GM19328 (cell line): ENCODE measurements around the gene CFLAR.
"Not testable (repeated sequence)": the region's sequence is repeated elsewhere in the genome, so short reads cannot be mapped to it uniquely, and the experiment has no call there.

Experiments
- ATAC-seq: cut with Tn5 transposase; IDR thresholded peaks from one replicate; pipeline ENCODE4 v1.9.1; 2021; ENCODE audit warnings: mild to moderate bottlenecking, moderate library complexity; ENCODE audit not compliant: unreplicated experiment

Gene CFLAR

DNA sequence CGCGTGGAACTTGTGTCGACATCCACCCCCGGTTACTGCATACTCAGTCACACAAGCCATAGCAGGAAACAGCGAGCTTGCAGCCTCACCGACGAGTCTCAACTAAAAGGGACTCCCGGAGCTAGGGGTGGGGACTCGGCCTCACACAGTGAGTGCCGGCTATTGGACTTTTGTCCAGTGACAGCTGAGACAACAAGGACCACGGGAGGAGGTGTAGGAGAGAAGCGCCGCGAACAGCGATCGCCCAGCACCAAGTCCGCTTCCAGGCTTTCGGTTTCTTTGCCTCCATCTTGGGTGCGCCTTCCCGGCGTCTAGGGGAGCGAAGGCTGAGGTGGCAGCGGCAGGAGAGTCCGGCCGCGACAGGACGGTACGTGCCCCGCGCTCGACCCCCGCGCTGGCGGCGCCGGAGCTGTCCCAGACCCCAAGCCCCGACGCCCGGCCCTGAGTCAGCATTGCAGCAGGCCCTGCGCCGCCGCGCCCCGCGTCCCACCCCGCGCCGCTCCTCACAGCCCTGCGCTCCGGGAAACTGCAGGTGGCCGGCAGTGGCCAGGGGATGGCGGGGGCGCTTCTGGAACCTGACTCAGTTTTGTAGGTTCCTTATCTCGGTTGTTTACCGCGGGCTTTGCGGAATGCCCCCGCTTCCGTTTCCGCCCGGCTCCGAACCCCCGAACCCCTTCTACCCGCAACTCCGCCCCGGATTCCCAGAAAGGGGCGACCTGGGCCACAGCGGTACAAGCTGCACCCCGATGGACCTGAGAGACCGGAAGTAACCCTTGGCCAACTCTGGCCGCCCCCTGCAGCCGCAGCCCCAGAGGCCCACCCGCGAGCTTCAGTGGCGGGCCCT lies at the start of gene CFLAR:
TSS of gene CFLAR (plus strand) at position 50 of the 844 bp plus-strand sequence. CDS start 13,702 bp downstream, outside the sequence.
- peak; percentile 33 for ATAC-seq

DNA sequence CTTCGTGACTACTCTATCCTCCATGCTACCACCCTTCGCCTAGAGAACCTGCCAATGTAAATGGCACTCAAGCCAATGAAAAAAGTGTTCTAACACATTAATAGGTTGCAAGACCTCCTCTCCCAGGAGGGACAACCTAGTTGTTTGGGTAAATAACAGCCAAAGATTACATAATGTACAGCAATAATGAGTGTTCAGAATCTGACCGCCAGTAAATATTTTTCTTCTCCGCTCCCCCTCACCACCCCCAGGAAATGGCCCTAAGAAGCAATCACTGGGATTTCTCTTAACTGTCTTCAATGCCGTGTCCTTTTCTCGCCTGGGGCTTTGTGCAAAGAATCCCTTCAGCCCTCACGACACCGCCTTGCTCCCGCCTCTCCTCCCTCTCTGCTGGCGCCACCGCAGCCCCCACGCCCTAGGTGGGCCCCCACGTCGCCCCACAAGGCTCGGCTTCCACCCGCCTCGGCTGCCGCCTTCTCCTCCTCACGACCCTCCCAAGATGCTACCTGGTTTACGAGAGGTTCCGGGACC lies 45.0 kb upstream of the CFLAR start:
- ATAC-seq = peak; percentile 20

DNA sequence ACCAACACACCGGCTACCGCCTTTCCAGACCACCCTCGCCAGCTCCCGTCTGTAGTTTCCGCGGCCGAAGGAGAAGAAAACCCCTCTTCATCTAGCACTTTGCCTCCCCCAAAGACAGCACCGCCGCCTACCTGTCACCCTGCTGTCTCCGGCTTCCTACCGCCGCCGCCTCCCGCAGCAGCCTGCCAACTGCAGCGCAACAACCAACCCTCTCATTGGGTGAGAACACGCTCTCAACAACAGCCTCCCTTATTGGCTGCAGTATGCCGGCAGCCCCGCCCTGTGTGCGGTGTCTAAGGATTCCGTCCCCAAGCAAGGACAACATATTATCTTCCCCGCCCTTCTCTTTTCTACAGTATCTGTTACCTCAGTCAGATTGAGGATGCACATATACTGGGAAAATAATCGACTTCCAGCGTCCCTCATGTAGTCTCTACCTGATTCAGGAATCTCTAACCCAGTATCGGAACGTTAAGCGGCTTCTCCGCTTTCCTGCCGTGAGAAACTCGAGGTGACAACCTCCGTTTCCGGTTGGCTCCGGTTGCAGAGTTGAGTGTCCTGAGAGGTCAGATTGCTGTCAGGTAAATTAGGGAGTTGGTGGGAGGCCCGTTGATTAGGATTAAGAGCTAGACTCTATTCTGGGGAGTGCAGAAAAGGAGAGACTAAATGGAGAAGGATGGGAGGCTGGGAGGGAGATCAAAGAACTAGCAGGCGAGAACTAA lies 44.3 kb upstream of the CFLAR start, which contains the start of the genes HYCC2 and NDUFB3:
TSS of gene HYCC2 (minus strand) at position 193 of the 722 bp plus-strand sequence. CDS start 47,662 bp downstream, outside the sequence.
TSS of gene NDUFB3 (plus strand) at position 523 of the 722 bp plus-strand sequence. CDS start 6,882 bp downstream, outside the sequence.
- peak; percentile 97 for ATAC-seq

DNA sequence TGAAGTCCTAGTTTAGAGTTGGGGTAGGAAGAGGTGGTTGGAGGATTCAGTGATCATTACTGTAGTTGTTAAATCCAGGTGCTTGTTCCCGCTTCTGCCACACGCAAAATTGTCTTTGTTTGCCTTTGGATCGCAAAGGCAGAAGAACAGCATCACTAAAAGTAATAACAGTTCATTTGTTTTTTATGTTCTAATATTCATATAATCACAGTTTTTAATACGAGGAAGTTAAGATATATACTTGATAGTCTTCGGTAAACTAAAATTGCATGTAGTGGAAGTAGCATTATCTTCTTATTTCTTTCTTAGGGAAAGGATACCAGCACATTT lies 43.8 kb upstream of the CFLAR start:
- ATAC-seq = no peak

DNA sequence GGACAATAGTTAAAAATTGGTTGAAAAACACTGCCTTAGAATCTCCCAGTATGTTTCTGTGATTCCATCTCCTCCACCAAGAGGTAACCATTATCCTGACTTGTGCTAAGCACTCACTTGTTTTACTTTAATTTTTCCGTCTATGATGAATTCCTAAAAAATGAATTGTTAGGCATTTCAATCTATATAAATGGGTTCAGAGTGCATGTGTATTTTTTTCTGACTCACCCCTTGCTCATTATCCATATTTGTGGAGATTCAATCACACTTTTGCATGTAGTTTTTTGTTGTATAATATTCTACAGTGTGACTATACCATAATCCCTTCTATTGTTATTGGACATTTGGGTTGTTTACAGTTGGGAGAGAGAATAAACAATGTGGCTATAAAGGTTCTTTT lies 42.9 kb upstream of the CFLAR start:
- no peak for ATAC-seq

DNA sequence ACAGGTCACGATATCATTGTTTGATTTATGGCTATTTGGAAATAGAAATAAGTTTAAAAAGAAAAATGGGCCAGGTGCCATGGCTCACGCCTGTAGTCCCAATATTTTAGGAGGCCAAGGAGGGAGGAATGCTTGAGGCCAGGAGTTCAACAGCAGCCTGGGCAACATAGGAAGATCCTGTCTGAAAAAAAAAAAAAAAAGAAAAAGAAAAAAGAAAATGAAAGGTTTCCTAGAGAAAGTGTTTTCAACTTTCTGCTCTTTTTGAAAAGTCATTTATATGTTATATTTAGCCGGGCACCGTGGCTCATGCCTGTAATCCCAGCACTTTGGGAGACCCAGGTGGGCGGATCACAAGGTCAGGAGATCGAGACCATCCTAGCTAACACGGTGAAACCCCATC lies 41.0 kb upstream of the CFLAR start:
- ATAC-seq = no peak

DNA sequence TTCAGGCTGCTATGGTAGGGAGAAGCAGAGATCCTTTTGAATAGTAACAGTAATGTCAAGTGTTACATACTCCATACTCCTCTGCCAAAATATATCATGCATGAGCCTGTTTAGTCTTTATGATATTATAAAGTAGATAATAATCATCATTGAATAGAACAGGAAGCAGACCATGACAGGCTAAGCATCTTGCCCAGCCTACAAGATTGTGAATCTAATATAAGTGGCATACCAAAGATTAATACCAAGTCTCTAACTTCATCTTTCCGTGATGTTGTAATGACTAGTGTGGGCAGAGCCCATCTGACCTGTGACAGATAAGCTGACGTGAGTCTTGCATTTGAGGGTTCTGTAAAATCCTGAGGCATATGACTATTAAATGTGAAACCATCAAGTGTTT lies 31.1 kb upstream of the CFLAR start:
- no peak for ATAC-seq

DNA sequence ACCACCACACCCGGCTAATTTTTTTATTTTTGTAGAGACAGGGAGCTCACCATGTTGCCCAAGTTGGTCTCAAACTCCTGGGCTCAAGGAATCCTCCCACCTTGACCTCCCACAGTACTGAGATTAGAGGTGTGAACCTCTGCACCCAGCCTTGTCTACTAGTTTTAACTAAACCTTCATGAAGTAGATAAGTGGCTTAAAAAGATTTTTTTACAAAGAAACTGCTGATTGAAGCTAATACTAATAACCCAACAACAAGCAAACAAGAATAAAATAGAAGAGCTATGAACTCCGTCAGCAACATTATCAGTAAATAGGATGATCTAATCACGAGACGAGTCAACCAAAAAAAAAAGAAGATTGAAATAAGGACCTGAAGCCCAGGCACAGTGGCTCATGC lies 25.4 kb upstream of the CFLAR start:
- ATAC-seq = no peak

DNA sequence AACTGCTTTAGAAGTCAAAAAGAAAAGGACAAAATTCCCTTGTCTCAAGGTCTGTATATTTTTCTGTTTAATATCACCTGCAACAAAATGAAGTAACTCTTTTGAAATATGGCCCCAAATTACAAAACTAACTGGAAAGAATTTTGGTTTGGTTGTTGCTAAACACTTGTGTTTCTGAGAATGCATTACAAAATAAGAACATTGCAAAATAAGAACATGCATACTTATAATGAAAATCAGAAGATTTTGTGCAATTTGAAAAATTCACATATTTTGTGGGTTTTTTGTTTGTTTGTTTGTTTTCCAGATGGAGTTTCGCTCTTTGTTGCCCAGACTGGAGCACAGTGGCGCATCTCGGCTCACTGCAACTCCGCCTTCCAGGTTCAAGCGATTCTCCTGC lies 22.4 kb upstream of the CFLAR start:
- no peak for ATAC-seq

DNA sequence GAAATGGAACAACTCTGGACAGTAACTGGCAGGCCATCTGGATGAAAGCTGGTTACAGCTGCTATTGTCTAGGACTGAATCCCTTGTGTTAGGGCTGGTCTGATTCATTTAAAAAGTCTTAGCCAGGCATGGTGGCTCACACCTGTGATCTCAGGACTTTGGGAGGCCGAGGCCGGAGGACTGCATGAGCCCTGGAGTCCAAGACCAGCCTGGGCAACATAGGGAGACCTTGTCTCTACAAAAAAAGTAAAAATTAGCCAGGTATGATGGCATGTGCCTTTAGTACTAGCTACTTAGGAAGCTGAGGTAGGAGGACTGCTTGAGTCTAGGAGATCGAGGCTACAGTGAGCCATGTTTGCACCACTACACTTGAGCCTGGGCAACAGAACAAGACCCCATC lies 15.5 kb upstream of the CFLAR start:
- ATAC-seq = no peak

DNA sequence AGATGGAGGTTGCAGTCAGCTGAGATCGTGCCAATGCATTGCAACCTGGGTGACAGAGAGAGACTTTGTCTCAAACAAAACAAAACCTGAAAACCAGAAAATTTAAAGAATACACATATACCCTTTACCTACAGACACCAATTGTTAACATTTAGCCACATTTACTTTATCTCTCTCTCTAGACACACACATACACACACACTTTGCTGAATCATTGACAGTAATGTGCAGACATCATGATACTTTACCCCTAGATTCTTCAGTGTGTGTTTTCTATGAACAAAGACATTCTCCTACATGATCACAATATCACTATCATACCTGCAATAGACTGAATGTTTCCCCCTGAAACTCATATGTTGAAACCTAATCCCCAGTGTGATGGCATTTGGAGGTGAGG lies 10.2 kb upstream of the CFLAR start:
- ATAC-seq = no peak

DNA sequence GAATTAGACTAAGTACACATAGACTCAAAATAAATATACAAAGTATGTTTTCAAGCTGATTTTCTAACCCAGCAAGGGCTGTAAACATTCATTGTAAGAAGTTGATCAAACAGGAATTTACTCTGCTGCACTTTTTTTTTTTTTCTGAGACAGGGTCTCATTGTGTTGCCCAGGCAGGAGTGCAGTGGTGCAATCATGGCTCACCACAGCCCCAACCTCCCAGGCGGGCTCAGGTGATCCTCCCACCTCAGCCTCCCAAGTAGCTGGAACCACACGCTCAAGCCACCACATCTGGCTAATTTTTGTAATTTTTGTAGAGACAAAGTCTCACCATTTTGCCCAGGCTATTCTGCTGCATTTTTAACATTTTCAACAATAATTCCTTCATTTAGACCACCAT lies 8.3 kb upstream of the CFLAR start:
- no peak for ATAC-seq

DNA sequence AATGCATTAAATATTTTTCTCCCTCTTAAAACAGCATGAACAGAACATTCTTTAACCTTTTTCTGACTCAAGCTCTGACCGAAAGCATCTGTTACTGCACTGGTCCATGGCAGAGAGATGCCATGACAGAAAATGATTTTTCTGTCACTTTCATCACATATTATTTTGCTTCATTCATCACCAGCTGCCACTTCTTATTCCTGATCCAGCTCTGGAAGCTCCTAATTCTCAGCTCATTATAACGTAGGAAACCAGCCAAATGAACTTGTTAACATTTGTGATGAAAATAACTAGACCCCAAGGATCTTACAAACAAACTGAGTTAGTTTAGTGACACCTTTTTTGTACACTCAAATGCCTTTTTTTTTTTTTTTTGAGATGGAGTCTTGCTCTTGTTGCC lies 7.6 kb upstream of the CFLAR start:
- ATAC-seq = no peak

DNA sequence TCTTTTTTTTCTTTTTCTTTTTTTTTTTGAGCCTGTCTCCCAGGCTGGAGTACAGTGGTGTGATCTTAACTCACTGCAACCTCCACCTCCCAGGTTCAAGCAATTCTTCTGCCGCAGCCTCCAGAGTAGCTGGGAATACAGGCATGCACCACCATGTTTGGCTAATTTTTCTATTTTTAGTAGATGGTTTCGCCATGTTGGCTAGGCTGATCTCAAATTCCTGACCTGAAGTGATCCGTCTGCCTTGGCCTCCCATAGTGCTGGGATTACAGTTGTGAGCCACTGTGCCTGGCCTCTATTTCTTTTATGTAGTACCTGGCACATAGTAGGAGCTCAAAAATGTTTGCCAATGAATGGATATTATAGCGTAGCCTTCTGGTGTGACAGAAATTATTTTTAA lies 6.8 kb upstream of the CFLAR start:
- ATAC-seq = no peak

DNA sequence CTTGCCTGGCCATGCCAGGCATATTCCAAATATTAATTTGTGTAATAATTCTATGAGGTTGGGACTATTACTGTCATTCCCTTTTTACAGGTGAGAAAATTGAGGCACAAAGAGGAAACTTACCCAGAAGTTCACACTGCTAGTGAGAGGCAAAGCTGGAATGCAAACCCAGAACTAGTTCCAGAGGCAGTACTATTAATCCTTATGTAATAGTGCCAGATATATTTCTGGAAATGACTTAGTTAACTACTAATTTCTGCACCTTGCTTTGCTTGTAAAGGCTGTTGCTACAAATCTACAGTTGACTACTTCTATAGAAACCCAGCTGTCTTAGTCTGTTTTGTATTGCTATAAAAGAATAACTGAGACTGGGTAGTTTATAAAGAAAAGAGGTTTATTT lies 5.3 kb upstream of the CFLAR start:
- ATAC-seq = no peak

DNA sequence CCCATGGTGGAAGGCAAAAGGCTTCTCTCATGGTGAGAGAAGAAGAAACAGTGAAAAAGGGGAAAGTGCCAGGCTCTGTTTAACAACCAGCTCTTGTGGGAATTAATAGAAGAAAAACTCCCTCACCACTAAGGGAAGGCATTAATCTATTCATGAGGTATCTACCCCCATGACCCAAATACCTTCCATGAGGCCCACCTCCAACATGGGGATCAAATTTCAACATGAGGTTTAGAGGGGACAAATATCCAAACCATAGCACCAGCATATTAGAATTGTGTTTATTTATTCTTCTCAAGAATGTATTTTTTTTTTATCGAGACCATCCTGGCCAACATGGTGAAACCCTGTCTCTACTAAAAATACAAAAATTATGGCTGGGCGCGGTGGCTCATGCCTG lies 4.9 kb upstream of the CFLAR start:
- no peak for ATAC-seq

DNA sequence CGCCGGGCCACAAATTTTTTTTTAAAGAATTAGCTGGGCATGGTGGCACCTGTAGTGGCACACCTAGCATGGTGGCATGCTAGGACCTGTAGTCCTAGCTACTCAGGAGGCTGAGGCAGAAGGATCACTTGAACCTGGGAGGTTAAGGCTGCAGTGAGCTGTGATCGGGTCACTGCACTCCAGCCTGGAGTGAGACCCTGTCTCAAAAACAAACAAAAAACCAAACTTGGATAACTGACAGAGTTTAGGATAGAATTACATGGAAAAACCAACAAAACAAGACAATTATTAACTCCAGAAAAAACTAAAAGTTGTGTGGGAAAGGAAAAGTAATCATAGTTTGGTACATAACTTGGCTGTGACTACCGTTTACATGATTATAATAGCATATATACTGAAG lies 1.6 kb upstream of the CFLAR start:
- ATAC-seq = no peak

DNA sequence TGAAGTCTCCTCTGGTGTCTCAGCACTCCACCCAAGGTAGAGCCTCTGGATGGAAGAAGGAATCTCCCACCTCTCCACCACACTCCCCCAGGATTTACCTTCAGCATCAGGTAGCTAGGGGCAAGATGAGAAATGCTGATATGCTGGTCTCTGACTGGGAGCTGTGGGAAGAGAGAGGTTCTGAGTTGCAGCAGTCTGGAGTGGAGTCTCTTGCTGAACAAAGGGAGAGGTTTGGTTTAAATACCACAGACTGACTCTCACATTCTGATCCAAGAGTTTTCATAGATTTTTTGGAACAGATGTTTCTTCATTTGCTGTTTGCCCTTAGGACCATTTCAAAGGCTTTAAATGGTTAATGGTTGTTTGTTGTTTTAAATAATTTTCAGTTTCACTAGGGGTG lies 1.1 kb upstream of the CFLAR start:
- ATAC-seq = no peak

DNA sequence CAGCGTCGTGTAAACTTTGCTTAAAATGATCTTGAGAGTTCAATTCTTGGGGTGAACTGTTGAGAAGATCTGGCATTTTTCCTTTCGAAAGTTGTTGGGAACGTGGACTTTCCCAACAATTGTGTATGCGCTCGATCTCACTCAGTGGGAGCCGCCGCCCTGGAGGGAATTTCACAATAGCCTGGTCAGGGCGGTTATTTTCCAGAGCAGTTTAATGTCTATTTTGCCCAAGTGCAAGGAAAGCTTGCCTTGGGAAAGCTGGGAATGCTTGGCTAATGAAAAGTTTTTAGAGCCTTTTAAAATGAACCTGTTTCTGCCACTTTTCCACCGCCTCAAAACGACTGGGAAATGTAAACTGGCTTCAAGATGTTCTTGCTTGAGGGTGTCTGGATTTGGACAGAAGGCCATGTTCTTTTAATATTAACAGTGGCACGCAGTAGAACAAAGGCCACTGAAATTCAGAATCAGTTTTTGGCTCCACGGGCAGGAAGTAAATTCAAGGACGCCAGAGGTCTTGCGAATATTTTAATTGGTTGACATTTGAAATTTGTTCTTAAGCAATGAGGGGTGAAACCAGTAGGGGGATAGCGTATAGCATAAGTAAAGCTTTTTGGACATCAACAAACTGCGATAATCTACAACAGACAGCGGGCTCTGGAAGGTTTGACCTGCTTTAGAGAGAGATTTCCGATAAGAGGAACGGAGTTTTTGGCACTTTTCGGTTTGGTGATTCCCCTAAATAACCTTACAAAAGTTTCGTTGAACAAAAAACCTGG lies 1.2 kb downstream of the CFLAR start:
- no peak for ATAC-seq

DNA sequence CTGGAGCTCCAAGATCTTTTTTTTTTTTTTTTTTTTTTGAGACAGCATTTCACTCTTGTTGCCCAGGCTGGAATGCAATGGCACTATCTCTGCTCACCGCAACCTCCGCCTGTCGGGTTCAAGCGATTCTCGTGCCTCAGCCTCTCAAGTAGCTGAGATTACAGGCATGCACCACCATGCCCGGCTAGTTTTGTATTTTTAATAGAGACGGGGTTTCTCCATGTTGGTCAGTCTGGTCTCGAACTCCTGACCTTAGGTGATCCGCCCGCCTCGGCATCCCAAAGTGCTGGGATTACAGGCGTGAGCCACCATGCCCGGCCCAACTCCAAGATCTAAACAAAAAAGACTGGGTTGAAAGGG lies 1.8 kb downstream of the CFLAR start:
- ATAC-seq = not testable (repeated sequence)
